ENCODE results near the gene SPIB.
"Not testable (repeated sequence)": the region's sequence is repeated elsewhere in the genome, so short reads cannot be mapped to it uniquely, and the experiment has no call there.

The SPIB gene

GRCh38 chr19:50418176-50419021, at the start of gene SPIB:
Gene SPIB, plus strand, starts transcription at chr19:50418938. Its CDS starts 25 bp downstream, at chr19:50418963.
- no peak for DNase-seq (ENCODE audit: low spot score)

- no peak for DNase-seq (ENCODE audit: low spot score)
These were observed 46.7 kb upstream of the SPIB start for GRCh38 chr19:50371914-50372475.

GRCh38 chr19:50376166-50377050, 42.3 kb upstream of the SPIB start, which contains the start of gene NR1H2:
Gene NR1H2, plus strand, starts transcription at chr19:50376457. Its CDS starts 1,149 bp downstream, at chr19:50377606.
- DNase-seq (ENCODE audit: low spot score), result peak; percentile 94

GRCh38 chr19:50377051-50377461, 41.7 kb upstream of the SPIB start:
- DNase-seq (ENCODE audit: low spot score), result no peak

- no peak for DNase-seq (ENCODE audit: low spot score)
These were observed 41.2 kb upstream of the SPIB start for GRCh38 chr19:50377517-50377916.

GRCh38 chr19:50378169-50378862, 40.4 kb upstream of the SPIB start:
- no peak for DNase-seq (ENCODE audit: low spot score)

- no peak for DNase-seq (ENCODE audit: low spot score)
These were observed 39.9 kb upstream of the SPIB start for GRCh38 chr19:50378863-50379236.

GRCh38 chr19:50379602-50380001, 39.1 kb upstream of the SPIB start:
- no peak for DNase-seq (ENCODE audit: low spot score)

- no peak for DNase-seq (ENCODE audit: low spot score)
These were observed 38.6 kb upstream of the SPIB start for GRCh38 chr19:50380137-50380536.

- no peak for DNase-seq (ENCODE audit: low spot score)
These were observed 38.0 kb upstream of the SPIB start for GRCh38 chr19:50380751-50381151.

GRCh38 chr19:50381881-50382729, 36.6 kb upstream of the SPIB start:
- no peak for DNase-seq (ENCODE audit: low spot score)

- no peak for DNase-seq (ENCODE audit: low spot score)
These were observed 35.5 kb upstream of the SPIB start for GRCh38 chr19:50383001-50383851.

GRCh38 chr19:50383852-50384684, 34.7 kb upstream of the SPIB start, which contains the start of gene POLD1:
Gene POLD1, plus strand, starts transcription at chr19:50384347. Its CDS starts 14,505 bp downstream, at chr19:50398852.
- peak; percentile 98 for DNase-seq (ENCODE audit: low spot score)

- no peak for DNase-seq (ENCODE audit: low spot score)
These were observed 33.8 kb upstream of the SPIB start for GRCh38 chr19:50384685-50385535.

- DNase-seq (ENCODE audit: low spot score), result no peak
These were observed 31.4 kb upstream of the SPIB start for GRCh38 chr19:50387176-50387867.

GRCh38 chr19:50387868-50388245, 30.9 kb upstream of the SPIB start:
- no peak for DNase-seq (ENCODE audit: low spot score)

GRCh38 chr19:50390295-50390694, 28.4 kb upstream of the SPIB start:
- DNase-seq (ENCODE audit: low spot score), result not testable (repeated sequence)

Measured in ecto neural progenitor cell (in vitro differentiated cells).